ENCODE results near the gene MUC22.

GRCh38 chr6:31068669-31069340 lies 58.5 kb downstream of the MUC22 start:
- TF ChIP-seq CTCF (IDR thresholded peaks at IDR 0.05) (peak in 3 of 4 experiments; percentile 55 to 81 (median 57)), POLR2A (IDR thresholded peaks at IDR 0.05) (no peak), POLR2AphosphoS5 (IDR thresholded peaks at IDR 0.05) (peak; percentile 34)
